LNCAP (cell line): ENCODE measurements around the gene PTGR3.

Experiments used
- CTCF ChIP-seq: fragments of 450-650 bp; IDR thresholded peaks from 2 replicates; pipeline ENCODE4 v1.5.1; 2017; ENCODE audit warnings: mild to moderate bottlenecking

The PTGR3 gene

GRCh38 chr18:75209129-75209950 is at the start of gene PTGR3:
PTGR3 (minus strand) TSS chr18:75209139; CDS start chr18:75209058, 81 bp downstream.
- TF ChIP-seq CTCF, result no peak

- no peak for TF ChIP-seq CTCF
Measured at GRCh38 chr18:75257605-75258004, 48.7 kb upstream of the PTGR3 start.

GRCh38 chr18:75256376-75256775 is 47.4 kb upstream of the PTGR3 start:
- no peak for TF ChIP-seq CTCF

- TF ChIP-seq CTCF, result no peak
Measured at GRCh38 chr18:75255094-75255493, 46.2 kb upstream of the PTGR3 start.

- TF ChIP-seq CTCF, result no peak
Measured at GRCh38 chr18:75253784-75254183, 44.8 kb upstream of the PTGR3 start.

GRCh38 chr18:75253043-75253442 is 44.1 kb upstream of the PTGR3 start:
- TF ChIP-seq CTCF, result no peak

- TF ChIP-seq CTCF, result no peak
Measured at GRCh38 chr18:75252136-75252535, 43.2 kb upstream of the PTGR3 start.

GRCh38 chr18:75251466-75251865 is 42.5 kb upstream of the PTGR3 start:
- TF ChIP-seq CTCF, result no peak
